GM19035 (cell line): ENCODE data around the gene TIMM22.
"Not testable (repeated sequence)": the region's sequence is repeated elsewhere in the genome, so short reads cannot be mapped to it uniquely, and the experiment has no call there.

ENCODE experiments used
- ATAC-seq: cut with Tn5 transposase; IDR thresholded peaks from one replicate; pipeline ENCODE4 v1.9.1; 2021; ENCODE audit not compliant: unreplicated experiment

Gene TIMM22

GRCh38 chr17:1037238-1037879, 40.4 kb downstream of the TIMM22 start:
- no peak for ATAC-seq

GRCh38 chr17:1038459-1039122, 41.7 kb downstream of the TIMM22 start:
- no peak for ATAC-seq

DNA sequence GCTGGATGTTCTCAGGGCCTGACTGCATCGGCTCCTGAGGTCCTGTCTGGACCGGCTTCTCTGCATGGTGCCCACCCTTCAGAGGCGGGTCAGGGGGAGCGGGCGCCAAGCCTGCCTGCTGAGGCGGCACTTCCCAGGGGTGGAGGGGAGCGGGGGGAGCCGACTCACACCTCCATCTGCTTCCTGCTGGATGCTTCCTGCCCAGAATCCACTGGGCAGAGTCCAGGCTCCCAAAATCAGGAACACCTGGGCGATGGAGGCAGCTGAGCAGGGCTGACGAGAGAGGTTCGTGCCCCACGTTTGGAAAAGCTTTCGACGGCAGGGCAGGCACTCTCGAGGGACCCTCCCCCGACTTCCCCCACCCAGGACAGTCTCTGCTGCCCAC, 42.2 kb downstream of the TIMM22 start:
- ATAC-seq, result no peak

- no peak for ATAC-seq
Observed at GRCh38 chr17:1039511-1040215, 42.7 kb downstream of the TIMM22 start.

DNA sequence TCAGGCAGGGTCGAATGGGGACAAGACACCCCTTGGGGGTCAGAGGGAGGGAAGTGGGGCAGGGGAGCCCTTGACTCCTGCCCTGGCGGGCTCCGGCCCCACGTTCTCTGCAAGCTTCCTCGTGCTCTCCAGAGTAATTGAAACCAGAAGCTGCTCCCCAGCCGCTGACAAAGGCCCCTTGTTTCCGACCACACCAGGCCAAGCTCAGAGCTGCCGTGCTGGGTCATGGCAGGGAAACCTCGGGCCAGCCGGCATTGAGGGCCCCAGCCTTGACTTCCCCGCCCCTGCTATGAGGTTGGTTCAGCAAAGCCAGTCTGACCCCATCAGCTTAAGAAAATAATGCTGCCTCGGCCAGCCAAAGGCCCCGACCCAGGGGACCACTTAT, 43.3 kb downstream of the TIMM22 start:
- ATAC-seq, result no peak

DNA sequence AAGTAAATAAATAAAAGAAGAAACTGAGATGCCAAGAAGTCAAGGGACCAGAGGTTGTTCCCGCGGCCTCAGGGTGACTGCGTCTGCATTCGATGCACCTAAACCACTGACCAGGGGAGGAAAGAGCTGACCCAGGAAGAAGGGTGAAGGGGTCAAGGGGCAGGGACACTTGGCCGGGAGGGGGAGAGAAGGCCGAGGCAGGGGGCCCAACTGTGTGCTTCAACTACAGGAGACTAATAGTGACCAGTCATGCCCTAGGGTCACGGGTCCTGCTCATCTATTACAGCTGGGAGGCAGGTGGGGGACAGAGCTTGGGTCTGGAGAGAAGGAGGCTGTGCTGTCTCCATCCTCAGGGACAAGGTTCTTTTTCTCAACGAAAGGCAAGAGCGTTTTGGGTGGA, 44.8 kb downstream of the TIMM22 start:
- ATAC-seq, result no peak

DNA sequence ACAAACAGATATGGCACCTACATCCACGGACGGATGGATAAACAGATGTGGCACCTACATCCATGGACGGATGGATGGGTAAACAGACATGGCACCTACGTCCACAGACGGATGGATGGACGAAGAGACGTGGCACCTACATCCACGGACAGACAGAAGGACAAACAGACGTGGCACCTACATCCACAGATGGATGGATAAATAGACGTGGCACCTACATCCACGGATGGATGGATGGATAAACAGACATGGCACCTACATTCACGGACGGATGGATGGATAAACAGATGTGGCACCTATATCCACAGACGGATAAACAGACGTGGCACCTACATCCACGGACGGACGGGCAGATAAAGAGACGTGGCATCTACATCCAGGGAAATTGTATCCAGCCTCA, 45.6 kb downstream of the TIMM22 start:
- ATAC-seq, result no peak

- no peak for ATAC-seq
Observed at GRCh38 chr17:1043601-1044251, 46.8 kb downstream of the TIMM22 start.

DNA sequence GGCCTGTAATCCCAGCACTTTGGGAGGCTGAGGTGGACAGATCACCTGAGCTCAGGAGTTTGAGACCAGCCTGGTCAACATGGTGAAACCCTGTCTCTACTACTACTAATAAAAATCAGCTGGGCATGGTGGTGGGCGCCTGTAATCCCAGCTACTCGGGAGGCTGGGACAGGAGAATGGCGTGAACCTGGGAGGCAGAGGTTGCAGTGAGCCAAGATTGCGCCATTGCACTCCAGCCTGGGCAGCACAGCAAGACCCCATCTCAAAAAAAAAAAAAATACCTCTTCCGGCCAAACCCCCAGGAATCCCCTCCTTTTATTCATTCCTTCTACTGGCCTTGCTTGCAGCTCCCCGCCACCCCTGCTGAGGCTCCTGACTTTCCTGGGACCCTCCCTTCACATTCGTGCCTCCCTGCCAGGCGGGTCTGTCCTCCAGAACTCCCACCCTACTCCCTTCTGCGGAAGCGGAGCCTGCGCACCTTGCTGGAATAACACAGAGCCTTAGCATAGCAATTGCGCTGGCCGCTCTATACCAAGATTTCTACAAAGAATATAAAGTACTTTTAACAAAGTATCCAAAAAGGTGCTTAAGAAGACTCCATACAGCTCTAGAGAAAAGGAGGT, 47.6 kb downstream of the TIMM22 start:
- not testable (repeated sequence) for ATAC-seq

- no peak for ATAC-seq
Observed at GRCh38 chr17:1045456-1045855, 48.5 kb downstream of the TIMM22 start.

DNA sequence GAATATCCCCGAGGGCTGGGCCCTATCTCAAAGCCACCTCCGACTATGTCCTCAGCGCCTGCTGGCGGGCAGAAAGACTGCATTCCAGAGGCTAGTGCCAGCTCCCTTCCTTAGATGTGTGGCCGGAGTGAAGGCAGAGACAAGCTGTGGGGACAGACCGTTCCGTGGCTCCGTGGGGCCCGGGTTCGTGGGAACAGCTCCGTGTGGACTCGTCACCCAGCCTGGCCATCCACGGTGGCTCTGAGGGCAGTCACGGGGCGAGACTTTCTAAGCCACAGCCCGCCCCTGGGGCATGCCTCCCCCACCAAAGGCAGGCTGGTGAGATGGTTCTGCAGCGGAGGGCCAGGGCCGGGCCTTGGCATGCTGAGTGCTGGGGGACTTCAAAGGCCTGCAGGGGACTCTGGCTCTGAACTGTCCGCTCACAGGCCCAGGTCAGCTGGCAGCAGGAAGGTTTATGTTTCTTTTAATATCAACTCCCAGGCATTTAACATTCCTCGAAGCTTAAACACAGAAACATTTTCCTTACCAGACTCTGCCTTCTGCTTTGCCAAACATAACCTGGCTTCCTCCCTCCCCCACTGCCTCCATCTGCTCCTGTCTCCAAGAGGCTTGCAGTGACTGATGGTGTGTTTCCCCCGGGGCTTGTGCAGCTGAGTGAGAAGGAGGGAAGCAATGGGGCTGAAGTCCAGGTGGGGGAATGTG, 50.4 kb downstream of the TIMM22 start:
- no peak for ATAC-seq

- ATAC-seq, result no peak
Observed at GRCh38 chr17:1047879-1048470, 51.0 kb downstream of the TIMM22 start.

DNA sequence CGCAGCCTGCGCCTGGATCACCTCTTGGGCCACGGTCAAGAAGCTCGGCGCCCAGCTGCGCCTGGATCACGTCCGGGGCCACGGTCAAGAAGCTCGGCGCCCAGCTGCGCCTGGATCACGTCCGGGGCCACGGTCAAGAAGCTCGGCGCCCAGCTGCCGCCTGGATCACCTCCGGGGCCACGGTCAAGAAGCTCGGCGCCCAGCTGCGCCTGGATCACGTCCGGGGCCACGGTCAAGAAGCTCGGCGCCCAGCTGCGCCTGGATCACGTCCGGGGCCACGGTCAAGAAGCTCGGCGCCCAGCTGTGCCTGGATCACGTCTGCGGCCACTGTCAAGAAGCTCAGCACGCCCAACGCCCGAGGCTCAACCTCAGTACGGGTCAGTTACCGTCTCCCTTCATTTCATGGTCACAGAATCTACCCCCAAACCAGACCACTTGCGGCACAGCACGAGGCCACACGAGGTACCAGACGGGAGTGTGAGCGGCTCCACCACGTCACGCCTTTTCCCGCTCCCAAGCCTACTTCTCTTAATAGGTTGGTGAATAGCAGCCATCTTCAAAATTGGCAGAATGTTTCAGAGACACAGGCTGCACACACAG, 51.7 kb downstream of the TIMM22 start:
- not testable (repeated sequence) for ATAC-seq

GRCh38 chr17:1049446-1050225, 52.7 kb downstream of the TIMM22 start:
- ATAC-seq, result no peak

- ATAC-seq, result no peak
Observed at GRCh38 chr17:1050246-1050995, 53.5 kb downstream of the TIMM22 start.

DNA sequence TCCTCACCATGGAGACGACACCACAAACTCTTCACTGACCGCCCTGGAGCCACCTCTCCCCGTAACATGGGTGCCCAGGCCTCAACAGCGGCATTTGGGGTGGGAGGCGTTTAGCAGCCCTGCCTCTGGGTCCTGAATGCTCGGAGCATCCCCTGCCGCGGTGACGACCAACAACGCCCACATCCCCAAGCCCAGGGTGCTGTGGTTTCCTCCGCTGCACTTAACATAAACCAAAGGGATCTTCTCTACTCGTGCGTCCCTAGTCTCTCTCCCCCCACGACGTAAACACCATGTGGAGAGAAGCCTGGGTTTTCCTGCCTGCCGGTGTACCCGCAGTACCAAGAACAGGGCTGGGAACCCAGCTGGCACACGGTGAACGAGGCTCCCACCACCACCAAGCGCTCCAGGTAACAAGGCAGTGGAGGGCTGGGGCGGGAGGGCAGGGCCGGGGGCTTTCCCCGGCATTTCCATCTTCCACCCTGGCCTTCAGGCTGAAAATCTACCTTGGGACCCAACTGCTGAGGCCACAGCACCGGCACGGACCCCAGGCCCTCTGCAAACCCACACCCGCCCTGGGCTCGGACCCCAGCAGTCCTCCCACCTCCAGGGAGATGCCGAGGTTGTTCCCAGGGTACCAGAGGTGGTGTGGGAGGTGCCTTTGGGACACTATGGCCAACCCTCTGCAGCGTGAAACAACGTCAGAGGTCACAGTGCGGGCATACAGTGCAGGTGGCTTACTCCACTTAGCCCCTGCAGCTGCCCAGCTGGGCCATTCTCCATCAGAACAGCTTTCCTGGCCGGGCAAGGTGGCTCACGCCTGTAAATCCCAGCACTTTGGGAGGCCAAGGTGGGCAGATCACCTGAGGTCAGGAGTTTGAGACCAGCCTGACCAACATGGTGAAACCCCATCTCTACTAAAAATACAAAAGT, 54.3 kb downstream of the TIMM22 start:
- ATAC-seq, result no peak
